HG03175 (cell line): ENCODE results near the gene SEC14L5.
"Not testable (repeated sequence)": the region's sequence is repeated elsewhere in the genome, so short reads cannot be mapped to it uniquely, and the experiment has no call there.

ENCODE experiments used
- ATAC-seq: cut with Tn5 transposase; IDR thresholded peaks from one replicate; pipeline ENCODE4 v1.9.1; 2021; ENCODE audit warnings: mild to moderate bottlenecking, moderate library complexity; ENCODE audit not compliant: unreplicated experiment

SEC14L5 gene

GRCh38 chr16:4929619-4930018, 28.5 kb upstream of the SEC14L5 start:
- not testable (repeated sequence) for ATAC-seq

- ATAC-seq: no peak
Measured at GRCh38 chr16:4931381-4931780, 26.7 kb upstream of the SEC14L5 start.

GRCh38 chr16:4933433-4933832, 24.7 kb upstream of the SEC14L5 start:
- ATAC-seq: no peak

- no peak for ATAC-seq
Measured at GRCh38 chr16:4933871-4934395, 24.2 kb upstream of the SEC14L5 start.

- ATAC-seq: no peak
Measured at GRCh38 chr16:4934591-4934990, 23.5 kb upstream of the SEC14L5 start.

- no peak for ATAC-seq
Measured at GRCh38 chr16:4935241-4935855, 22.8 kb upstream of the SEC14L5 start.

- ATAC-seq: no peak
Measured at GRCh38 chr16:4936181-4936990, 21.7 kb upstream of the SEC14L5 start.

GRCh38 chr16:4936991-4937781, 20.9 kb upstream of the SEC14L5 start, which contains the start of gene PPL:
PPL (minus strand) TSS chr16:4937148; CDS start chr16:4937045, 103 bp downstream.
- no peak for ATAC-seq

GRCh38 chr16:4937782-4938682, 20.1 kb upstream of the SEC14L5 start:
- no peak for ATAC-seq

GRCh38 chr16:4938683-4939030, 19.5 kb upstream of the SEC14L5 start:
- ATAC-seq: no peak

- ATAC-seq: no peak
Measured at GRCh38 chr16:4940719-4941118, 17.4 kb upstream of the SEC14L5 start.

GRCh38 chr16:4942481-4942880, 15.6 kb upstream of the SEC14L5 start:
- ATAC-seq: no peak

GRCh38 chr16:4944333-4945281, 13.5 kb upstream of the SEC14L5 start:
- ATAC-seq: no peak

GRCh38 chr16:4945560-4946502, 12.3 kb upstream of the SEC14L5 start:
- no peak for ATAC-seq

GRCh38 chr16:4946917-4947316, 11.2 kb upstream of the SEC14L5 start:
- ATAC-seq: no peak

GRCh38 chr16:4947722-4948503, 10.2 kb upstream of the SEC14L5 start:
- ATAC-seq: no peak
